NCI-H524 (cell line): ENCODE measurements around the gene TPD52L2.
"Not testable (repeated sequence)": the region's sequence is repeated elsewhere in the genome, so short reads cannot be mapped to it uniquely, and the experiment has no call there.

Experiments
- DNase-seq, 2 experiments: peaks; one replicate each; lab custom pipeline; 2025; lab: John Stamatoyannopoulos, UW

Gene TPD52L2

GRCh38 chr20:63895952-63896263 lies 30.8 kb downstream of the TPD52L2 start:
- no peak for DNase-seq

- DNase-seq: no peak
These were observed 31.4 kb downstream of the TPD52L2 start for GRCh38 chr20:63896264-63897105.

- no peak for DNase-seq
These were observed 33.0 kb downstream of the TPD52L2 start for GRCh38 chr20:63897978-63898561.

- DNase-seq: peak in 1 of 2 experiments; percentile 31
These were observed 34.0 kb downstream of the TPD52L2 start for GRCh38 chr20:63898882-63899558.

- DNase-seq: no peak
These were observed 35.3 kb downstream of the TPD52L2 start for GRCh38 chr20:63900413-63900812.

- DNase-seq: no peak
These were observed 38.9 kb downstream of the TPD52L2 start for GRCh38 chr20:63903796-63904561.

GRCh38 chr20:63908008-63908682 lies 43.1 kb downstream of the TPD52L2 start:
- DNase-seq: no peak

- DNase-seq: no peak
These were observed 46.1 kb downstream of the TPD52L2 start for GRCh38 chr20:63911176-63911575.

GRCh38 chr20:63913768-63914167 lies 48.7 kb downstream of the TPD52L2 start:
- DNase-seq: no peak

GRCh38 chr20:63915471-63915870 lies 50.4 kb downstream of the TPD52L2 start:
- DNase-seq: no peak

- DNase-seq: not testable (repeated sequence)
These were observed 51.4 kb downstream of the TPD52L2 start for GRCh38 chr20:63916371-63916939.

- no peak for DNase-seq
These were observed 52.7 kb downstream of the TPD52L2 start for GRCh38 chr20:63917811-63918210.

GRCh38 chr20:63919130-63919529 lies 54.1 kb downstream of the TPD52L2 start:
- DNase-seq: no peak

GRCh38 chr20:63920226-63920625 lies 55.2 kb downstream of the TPD52L2 start:
- DNase-seq: no peak

- DNase-seq: no peak
These were observed 58.6 kb downstream of the TPD52L2 start for GRCh38 chr20:63923651-63924050.

GRCh38 chr20:63924241-63924640 lies 59.2 kb downstream of the TPD52L2 start:
- no peak for DNase-seq

GRCh38 chr20:63926298-63926697 lies 61.2 kb downstream of the TPD52L2 start:
- no peak for DNase-seq

GRCh38 chr20:63929071-63929470 lies 64.0 kb downstream of the TPD52L2 start:
- no peak for DNase-seq

- DNase-seq: not testable (repeated sequence)
These were observed 64.4 kb downstream of the TPD52L2 start for GRCh38 chr20:63929473-63929883.

- no peak for DNase-seq
These were observed 66.0 kb downstream of the TPD52L2 start for GRCh38 chr20:63930971-63931553.

GRCh38 chr20:63931735-63932134 lies 66.7 kb downstream of the TPD52L2 start:
- no peak for DNase-seq
